Astrocyte (in vitro differentiated cells and primary cell): ENCODE results near the gene F10. TPM values are rescaled to one million over a fixed set of nuclear protein-coding genes. Genes with fewer than 3 reads are reported as not detected.

Experiments
- DNase-seq: peaks from one replicate; pipeline ENCODE4 v3.0.0-alpha.2; 2010; ENCODE audit warnings: low read depth
- FAIRE-seq: peaks from 2 replicates; lab custom pipeline; 2011; peaks lifted over from hg19 to GRCh38; lab: Jason Lieb, UNC
- H2AFZ ChIP-seq: 2 replicates; pipeline ENCODE4 v1.6.0; 2012; ENCODE audit warnings: low read depth, low read length, inconsistent platforms
- H3K27ac ChIP-seq: 2 replicates; pipeline ENCODE4 v1.5.1; 2011; ENCODE audit warnings: low read depth, low read length, inconsistent platforms
- H3K27me3 ChIP-seq: 2 replicates; pipeline ENCODE4 v1.6.0; 2011; ENCODE audit warnings: low read length, inconsistent platforms; ENCODE audit not compliant: insufficient read depth
- H3K36me3 ChIP-seq: 2 replicates; pipeline ENCODE4 v1.5.1; 2011; ENCODE audit warnings: low read length, inconsistent platforms; ENCODE audit not compliant: insufficient read depth
- H3K4me1 ChIP-seq: 2 replicates; pipeline ENCODE4 v1.5.1; 2011; ENCODE audit warnings: low read length, inconsistent platforms; ENCODE audit not compliant: insufficient read depth
- H3K4me2 ChIP-seq: 2 replicates; pipeline ENCODE4 v1.6.0; 2012; ENCODE audit warnings: low read length, inconsistent platforms
- H3K4me3 ChIP-seq: 2 replicates; pipeline ENCODE4 v1.5.1; 2011; ENCODE audit warnings: low read depth, mild to moderate bottlenecking, low read length, inconsistent platforms; ENCODE audit not compliant: insufficient read depth
- H3K79me2 ChIP-seq: 2 replicates; pipeline ENCODE4 v1.6.0; 2012; ENCODE audit warnings: mild to moderate bottlenecking, low read length, inconsistent platforms; ENCODE audit not compliant: insufficient read depth
- H3K9ac ChIP-seq: 2 replicates; pipeline ENCODE4 v1.6.0; 2012; ENCODE audit warnings: mild to moderate bottlenecking, low read length, inconsistent platforms
- H3K9me3 ChIP-seq: 2 replicates; pipeline ENCODE4 v1.5.1; 2012; ENCODE audit warnings: low read depth, mild to moderate bottlenecking, low read length, inconsistent platforms; ENCODE audit not compliant: insufficient read depth
- H4K20me1 ChIP-seq: 2 replicates; pipeline ENCODE4 v1.6.0; 2012; ENCODE audit warnings: low read length, inconsistent platforms; ENCODE audit not compliant: insufficient read depth
- H3K27ac Mint-ChIP-seq: one replicate; pipeline ENCODE4 v1.8.0; 2021; ENCODE audit warnings: mild to moderate bottlenecking, mixed read lengths; ENCODE audit not compliant: unreplicated experiment
- H3K27me3 Mint-ChIP-seq: one replicate; pipeline ENCODE4 v1.8.0; 2021; ENCODE audit warnings: low read depth, mixed read lengths; ENCODE audit not compliant: unreplicated experiment
- H3K36me3 Mint-ChIP-seq: one replicate; pipeline ENCODE4 v1.8.0; 2021; ENCODE audit warnings: low read depth, mixed read lengths; ENCODE audit not compliant: unreplicated experiment
- H3K4me1 Mint-ChIP-seq: one replicate; pipeline ENCODE4 v1.8.0; 2021; ENCODE audit warnings: low read depth, mixed read lengths; ENCODE audit not compliant: unreplicated experiment
- H3K4me3 Mint-ChIP-seq: one replicate; pipeline ENCODE4 v1.8.0; 2021; ENCODE audit warnings: mild to moderate bottlenecking, moderate library complexity, mixed read lengths; ENCODE audit not compliant: unreplicated experiment
- H3K9me3 Mint-ChIP-seq: one replicate; pipeline ENCODE4 v1.8.0; 2021; ENCODE audit warnings: mild to moderate bottlenecking, mixed read lengths; ENCODE audit not compliant: unreplicated experiment
- EZH2 ChIP-seq: IDR thresholded peaks from 2 replicates; pipeline ENCODE4 v1.6.1; 2012; ENCODE audit warnings: mild to moderate bottlenecking, low read length, inconsistent platforms; ENCODE audit not compliant: insufficient read depth
- total RNA-seq: library from RNA; stranded (reverse); gene quantifications from 2 replicates; pipeline ENCODE4 v1.2.1, GENCODE V29; 2021
- TF ChIP-seq, protein P1 (sequence below): IDR thresholded peaks from 2 replicates; pipeline ENCODE4 v1.5.1; 2011; ENCODE audit warnings: low read depth, mild to moderate bottlenecking, inconsistent platforms, low read length, moderate library complexity; ENCODE audit not compliant: insufficient read depth

The F10 gene
- total RNA-seq, 1 donor from 2014 or later: 0.45 TPM

GRCh38 chr13:113179374-113180230, 57.0 kb downstream of the F10 start:
- H3K4me3 ChIP-seq: no peak overlapping the region
- peak overlapping the region; percentile 68 for H3K4me3 Mint-ChIP-seq
- peak overlapping the region; percentile 93 for H3K27ac ChIP-seq

GRCh38 chr13:113182046-113182445, 59.4 kb downstream of the F10 start:
- FAIRE-seq (no peak), DNase-seq (peak; percentile 51)
- Mint-ChIP-seq H3K9me3 (no peaks in the 10 kb centered on the region), H3K36me3 (peaks cover 14% of the 10 kb centered on the region), H3K27ac (peak overlapping the region; percentile 66), H3K27me3 (no peaks in the 10 kb centered on the region), H3K4me1 (peaks cover 38% of the 10 kb centered on the region), H3K4me3 (no peak overlapping the region)
- H3K4me1 ChIP-seq: peaks cover 48% of the 10 kb centered on the region
- H3K27ac ChIP-seq: no peak overlapping the region
- no peak overlapping the region for H3K4me2 ChIP-seq
- H3K9me3 ChIP-seq: no peaks in the 10 kb centered on the region
- TF ChIP-seq, protein P1, sequence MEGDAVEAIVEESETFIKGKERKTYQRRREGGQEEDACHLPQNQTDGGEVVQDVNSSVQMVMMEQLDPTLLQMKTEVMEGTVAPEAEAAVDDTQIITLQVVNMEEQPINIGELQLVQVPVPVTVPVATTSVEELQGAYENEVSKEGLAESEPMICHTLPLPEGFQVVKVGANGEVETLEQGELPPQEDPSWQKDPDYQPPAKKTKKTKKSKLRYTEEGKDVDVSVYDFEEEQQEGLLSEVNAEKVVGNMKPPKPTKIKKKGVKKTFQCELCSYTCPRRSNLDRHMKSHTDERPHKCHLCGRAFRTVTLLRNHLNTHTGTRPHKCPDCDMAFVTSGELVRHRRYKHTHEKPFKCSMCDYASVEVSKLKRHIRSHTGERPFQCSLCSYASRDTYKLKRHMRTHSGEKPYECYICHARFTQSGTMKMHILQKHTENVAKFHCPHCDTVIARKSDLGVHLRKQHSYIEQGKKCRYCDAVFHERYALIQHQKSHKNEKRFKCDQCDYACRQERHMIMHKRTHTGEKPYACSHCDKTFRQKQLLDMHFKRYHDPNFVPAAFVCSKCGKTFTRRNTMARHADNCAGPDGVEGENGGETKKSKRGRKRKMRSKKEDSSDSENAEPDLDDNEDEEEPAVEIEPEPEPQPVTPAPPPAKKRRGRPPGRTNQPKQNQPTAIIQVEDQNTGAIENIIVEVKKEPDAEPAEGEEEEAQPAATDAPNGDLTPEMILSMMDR: no peak
- no peak for TF ChIP-seq EZH2
- H3K4me3 ChIP-seq: no peak overlapping the region
- H3K36me3 ChIP-seq: peaks cover 22% of the 10 kb centered on the region
- peak overlapping the region; percentile 5 for H3K9ac ChIP-seq
- no peaks in the 10 kb centered on the region for H3K27me3 ChIP-seq
- peaks cover 24% of the 10 kb centered on the region for H3K79me2 ChIP-seq
- no peak overlapping the region for H2AFZ ChIP-seq
- no peaks in the 10 kb centered on the region for H4K20me1 ChIP-seq

More at GRCh38 chr13:113179374-113180230, 57.0 kb downstream of the F10 start:
- peaks cover 35% of the 10 kb centered on the region for H3K4me1 Mint-ChIP-seq
- no peaks in the 10 kb centered on the region for H3K9me3 Mint-ChIP-seq
- Histone ChIP-seq H2AFZ (no peak overlapping the region), H4K20me1 (no peaks in the 10 kb centered on the region), H3K36me3 (peaks cover 31% of the 10 kb centered on the region), H3K4me1 (peaks cover 25% of the 10 kb centered on the region), H3K4me2 (peak overlapping the region; percentile 79), H3K9ac (peak overlapping the region; percentile 82), H3K27me3 (no peaks in the 10 kb centered on the region), H3K9me3 (no peaks in the 10 kb centered on the region), H3K79me2 (no peaks in the 10 kb centered on the region)
- FAIRE-seq (no peak), DNase-seq (peak; percentile 54)
- H3K36me3 Mint-ChIP-seq: peaks cover 23% of the 10 kb centered on the region
- H3K27me3 Mint-ChIP-seq: no peaks in the 10 kb centered on the region
- peak overlapping the region; percentile 92 for H3K27ac Mint-ChIP-seq
- no peak for TF ChIP-seq EZH2
- TF ChIP-seq, protein P1: no peak
